ENCODE data around the gene MGRN1.

The MGRN1 gene

DNA sequence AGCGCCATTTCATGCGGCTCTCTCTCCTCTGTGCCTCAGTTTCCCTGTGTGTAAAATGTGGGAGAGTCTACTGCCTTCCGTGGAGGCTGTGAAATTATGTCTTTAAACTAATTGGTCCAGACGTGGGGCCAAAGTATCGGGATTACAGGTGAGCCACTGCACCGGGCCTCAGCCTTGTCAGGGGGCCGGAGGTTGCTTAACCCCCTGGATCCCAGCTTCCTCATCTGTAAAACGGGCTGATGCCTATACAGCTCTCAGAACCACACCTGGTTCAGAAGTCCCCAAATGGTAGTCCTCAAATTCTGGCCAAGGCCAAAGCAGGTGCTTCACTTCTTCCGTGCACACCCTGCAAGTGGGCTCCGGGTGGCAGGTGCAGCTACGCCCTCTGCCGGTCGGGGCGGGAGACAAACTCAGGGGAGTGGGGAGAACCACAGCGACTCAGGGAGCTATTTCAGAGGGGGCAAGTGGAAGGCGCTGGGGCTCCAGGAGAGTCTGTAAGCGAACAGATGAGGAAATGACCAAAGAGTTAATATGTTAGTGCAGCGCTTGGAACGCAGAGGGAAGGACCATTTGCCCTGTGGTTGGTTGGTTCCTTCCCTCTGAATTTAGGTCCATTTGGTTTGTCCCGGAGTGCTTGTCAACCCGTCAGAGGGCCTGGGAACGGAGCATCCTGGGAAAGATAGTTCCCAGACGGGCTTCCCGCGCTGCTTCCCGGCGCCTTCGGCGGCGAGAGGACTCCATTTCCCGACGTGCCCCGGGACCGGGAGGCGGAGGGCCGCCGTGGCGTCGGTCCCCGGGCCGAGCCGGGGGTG, at the start of gene MGRN1:
Gene MGRN1, plus strand, starts transcription at position 812 of the 812 bp plus-strand sequence. CDS start 135 bp downstream, outside the sequence.
- TF ChIP-seq, protein P1, sequence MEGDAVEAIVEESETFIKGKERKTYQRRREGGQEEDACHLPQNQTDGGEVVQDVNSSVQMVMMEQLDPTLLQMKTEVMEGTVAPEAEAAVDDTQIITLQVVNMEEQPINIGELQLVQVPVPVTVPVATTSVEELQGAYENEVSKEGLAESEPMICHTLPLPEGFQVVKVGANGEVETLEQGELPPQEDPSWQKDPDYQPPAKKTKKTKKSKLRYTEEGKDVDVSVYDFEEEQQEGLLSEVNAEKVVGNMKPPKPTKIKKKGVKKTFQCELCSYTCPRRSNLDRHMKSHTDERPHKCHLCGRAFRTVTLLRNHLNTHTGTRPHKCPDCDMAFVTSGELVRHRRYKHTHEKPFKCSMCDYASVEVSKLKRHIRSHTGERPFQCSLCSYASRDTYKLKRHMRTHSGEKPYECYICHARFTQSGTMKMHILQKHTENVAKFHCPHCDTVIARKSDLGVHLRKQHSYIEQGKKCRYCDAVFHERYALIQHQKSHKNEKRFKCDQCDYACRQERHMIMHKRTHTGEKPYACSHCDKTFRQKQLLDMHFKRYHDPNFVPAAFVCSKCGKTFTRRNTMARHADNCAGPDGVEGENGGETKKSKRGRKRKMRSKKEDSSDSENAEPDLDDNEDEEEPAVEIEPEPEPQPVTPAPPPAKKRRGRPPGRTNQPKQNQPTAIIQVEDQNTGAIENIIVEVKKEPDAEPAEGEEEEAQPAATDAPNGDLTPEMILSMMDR (IDR thresholded peaks at IDR 0.05; ENCODE audit: control insufficient read depth, insufficient read depth, low read depth, low read length, missing control alignments) = peak; percentile 96
- DNase-seq (ENCODE audit: low read depth) = peak; percentile 92
- H3K4me3 ChIP-seq (ENCODE audit: control insufficient read depth, low read depth, low read length) = peak within 1 kb of the TSS; percentile 93

DNA sequence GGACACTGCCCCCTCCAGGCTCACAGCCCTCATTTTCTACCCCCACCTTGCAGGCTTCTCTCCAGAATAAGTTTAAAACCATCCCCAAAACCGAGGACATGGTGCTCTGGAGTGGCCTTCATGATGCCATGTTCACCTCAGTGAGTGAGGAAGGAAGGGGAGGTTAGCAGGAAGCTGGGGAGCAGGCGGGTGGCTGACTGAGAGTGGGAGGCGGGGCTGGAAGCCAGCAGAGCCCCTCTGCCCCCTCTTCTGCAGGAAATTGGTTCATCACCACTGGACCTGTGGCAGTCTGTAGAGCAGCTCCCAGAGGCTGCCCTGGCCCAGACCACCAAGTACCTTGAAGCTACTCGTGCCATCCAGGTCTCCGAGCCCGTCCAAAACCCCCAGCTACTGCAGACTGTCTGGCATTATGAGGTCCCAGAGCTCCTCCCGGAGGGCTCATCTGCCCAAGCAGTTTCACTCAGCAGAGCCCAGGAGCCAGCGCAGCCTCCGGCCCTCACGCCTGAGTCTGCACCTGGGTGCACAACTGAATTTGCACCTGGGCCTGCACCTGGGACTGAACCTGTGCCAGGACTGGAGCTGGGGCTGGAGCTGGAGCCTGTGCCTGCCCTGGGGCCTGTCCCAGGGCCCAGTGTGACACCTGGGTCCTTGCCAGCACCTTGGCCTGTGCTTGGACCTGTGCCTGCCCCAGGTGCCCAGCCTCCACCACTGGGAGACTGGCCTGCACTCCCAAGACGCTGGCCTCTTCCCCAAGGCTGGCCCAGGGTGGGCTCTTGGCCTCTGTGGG, 49.5 kb upstream of the MGRN1 start:
- no peak overlapping the region for H3K4me3 ChIP-seq (ENCODE audit: control insufficient read depth, low read depth, low read length)
- no peak for DNase-seq (ENCODE audit: low read depth)
- TF ChIP-seq, protein P1 (IDR thresholded peaks at IDR 0.05; ENCODE audit: control insufficient read depth, insufficient read depth, low read depth, low read length, missing control alignments) = no peak

DNA sequence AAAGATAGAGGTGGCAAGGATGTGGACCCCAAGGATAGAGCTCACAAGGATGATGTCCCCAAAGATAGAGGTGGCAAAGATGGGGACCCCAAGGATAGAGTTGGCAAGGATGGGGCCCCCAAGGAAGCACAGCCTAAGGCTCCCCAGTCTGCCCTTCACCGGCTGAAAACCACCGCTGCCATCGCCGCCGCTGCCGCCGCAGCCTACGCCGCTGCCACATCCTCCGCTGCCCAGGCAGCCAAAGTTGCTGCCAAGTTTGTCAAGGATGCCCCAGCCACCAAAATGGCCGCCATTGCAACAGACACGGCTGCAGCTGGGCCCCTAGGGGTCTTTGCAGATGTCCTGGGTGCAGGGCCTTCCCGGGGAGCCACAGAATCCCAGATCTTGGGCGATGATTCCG, 48.6 kb upstream of the MGRN1 start:
- TF ChIP-seq, protein P1 (IDR thresholded peaks at IDR 0.05; ENCODE audit: control insufficient read depth, insufficient read depth, low read depth, low read length, missing control alignments) = no peak
- no peak overlapping the region for H3K4me3 ChIP-seq (ENCODE audit: control insufficient read depth, low read depth, low read length)
- DNase-seq (ENCODE audit: low read depth) = no peak

DNA sequence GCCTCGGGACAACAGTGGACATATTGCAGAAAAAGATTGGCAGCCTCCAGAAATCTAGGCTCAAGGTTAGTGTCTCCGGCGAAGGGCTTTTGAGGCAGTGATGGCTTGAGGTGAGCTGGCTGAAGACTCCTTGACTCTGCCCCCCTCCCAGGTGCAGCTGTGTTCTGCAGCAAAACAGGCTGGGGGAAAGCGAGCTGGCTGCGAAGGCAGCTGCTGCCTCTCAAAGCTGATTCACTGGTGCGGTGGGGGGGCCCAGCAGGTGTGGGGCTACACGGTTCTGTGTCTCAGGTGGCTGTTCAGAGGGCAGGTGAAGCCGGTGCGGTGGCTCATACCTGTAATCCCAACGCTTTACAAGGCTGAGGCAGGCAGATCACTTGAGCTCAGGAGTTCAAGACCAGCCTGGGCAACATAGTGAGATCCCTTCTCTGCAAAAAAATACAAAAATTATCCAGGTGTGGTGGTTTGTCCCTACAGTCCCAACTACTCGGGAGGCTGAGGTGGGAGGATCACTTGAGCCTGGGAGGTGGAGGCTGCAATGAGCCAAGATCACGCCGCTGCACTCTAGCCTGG, 45.6 kb upstream of the MGRN1 start:
- TF ChIP-seq, protein P1 (IDR thresholded peaks at IDR 0.05; ENCODE audit: control insufficient read depth, insufficient read depth, low read depth, low read length, missing control alignments) = no peak
- no peak overlapping the region for H3K4me3 ChIP-seq (ENCODE audit: control insufficient read depth, low read depth, low read length)
- DNase-seq (ENCODE audit: low read depth) = no peak

DNA sequence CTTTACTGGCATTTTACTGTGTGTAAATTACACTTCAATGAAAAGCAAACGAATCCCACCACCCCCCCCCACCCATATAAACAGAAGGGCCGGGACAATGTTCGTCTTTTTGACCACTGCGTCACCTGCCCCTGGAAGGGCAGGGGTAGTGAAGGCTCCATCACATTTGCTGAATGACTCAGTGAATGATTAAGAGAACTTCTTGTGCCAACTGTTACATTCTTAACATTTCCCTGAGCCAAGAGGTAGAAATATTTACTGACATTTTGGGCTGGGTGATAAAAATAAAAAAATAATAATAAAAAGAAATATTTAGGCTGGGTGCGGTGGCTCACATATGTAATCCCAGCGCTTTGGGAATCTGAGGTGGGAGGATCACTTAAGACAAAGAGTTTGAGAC, 44.4 kb upstream of the MGRN1 start:
- no peak for DNase-seq (ENCODE audit: low read depth)

DNA sequence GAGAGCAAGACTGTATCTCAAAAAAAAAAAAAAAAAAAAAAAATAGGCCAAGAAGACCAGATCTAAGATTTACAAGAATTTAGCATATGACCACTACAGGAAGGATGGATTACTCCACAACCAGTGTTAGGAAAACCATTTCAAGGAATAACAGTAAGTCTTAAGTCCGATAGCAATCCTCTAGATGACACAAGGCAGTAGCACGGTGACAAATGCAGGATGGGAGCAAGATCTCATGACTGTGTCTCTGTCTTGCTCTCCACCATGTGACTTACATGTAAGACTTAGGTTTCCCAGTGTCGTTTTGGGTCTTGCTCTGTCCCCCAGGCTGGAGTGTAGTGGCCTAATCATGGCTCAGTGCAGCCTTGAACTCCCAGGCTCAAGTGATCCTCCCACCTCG, 40.7 kb upstream of the MGRN1 start:
- TF ChIP-seq, protein P1 (IDR thresholded peaks at IDR 0.05; ENCODE audit: control insufficient read depth, insufficient read depth, low read depth, low read length, missing control alignments) = no peak
- H3K4me3 ChIP-seq (ENCODE audit: control insufficient read depth, low read depth, low read length) = no peak overlapping the region
- no peak for DNase-seq (ENCODE audit: low read depth)

More for the DNA sequence above, 44.4 kb upstream of the MGRN1 start:
- TF ChIP-seq, protein P1 (IDR thresholded peaks at IDR 0.05; ENCODE audit: control insufficient read depth, insufficient read depth, low read depth, low read length, missing control alignments) = no peak
- H3K4me3 ChIP-seq (ENCODE audit: control insufficient read depth, low read depth, low read length) = no peak overlapping the region
